Liver (tissue), 9 donors: Measurements from ENCODE around the gene CARMIL1. TPM values are rescaled to one million over a fixed set of nuclear protein-coding genes. Genes with fewer than 3 reads are reported as not detected.

Source experiments
- DNase-seq: peaks from one replicate; pipeline ENCODE4 v3.0.0-alpha.2; 2017; ENCODE audit warnings: low spot score
- H3K27ac ChIP-seq, 2 donors: one replicate each; pipeline ENCODE4 v1.7.0; 2013; ENCODE audit warnings: inconsistent platforms in 2 of 2, low read length in 2 of 2, control low read depth in 1 of 2, low read depth in 1 of 2, mild to moderate bottlenecking in 1 of 2
- H3K27me3 ChIP-seq, 4 donors: one replicate each; pipeline versions ENCODE4 v1.6.1 to v1.7.0; 2013; ENCODE audit warnings: low read length in 3 of 4, inconsistent platforms in 1 of 4, mild to moderate bottlenecking in 1 of 4, moderate library complexity in 1 of 4; ENCODE audit not compliant: control insufficient read depth in 4 of 4, insufficient read depth in 4 of 4
- H3K36me3 ChIP-seq, 4 donors: one replicate each; pipeline versions ENCODE4 v1.6.1 to v1.7.0; 2013; ENCODE audit warnings: low read length in 3 of 4, mild to moderate bottlenecking in 3 of 4, low read depth in 1 of 4, moderate library complexity in 1 of 4; ENCODE audit not compliant: control insufficient read depth in 4 of 4, insufficient read depth in 3 of 4
- H3K4me1 ChIP-seq, 4 donors: one replicate each; pipeline versions ENCODE4 v1.6.1 to v1.7.0; 2013; ENCODE audit warnings: low read length in 3 of 4, mild to moderate bottlenecking in 3 of 4, moderate library complexity in 1 of 4; ENCODE audit not compliant: control insufficient read depth in 4 of 4, insufficient read depth in 4 of 4
- H3K4me3 ChIP-seq, 3 donors: one replicate each; pipeline versions ENCODE4 v1.6.1 to v1.7.0; 2013; ENCODE audit warnings: low read length in 3 of 3, control low read depth in 1 of 3, low read depth in 1 of 3, mild to moderate bottlenecking in 1 of 3
- H3K9ac ChIP-seq, 2 donors: one replicate each; pipeline ENCODE4 v1.7.0; 2013; ENCODE audit warnings: low read length in 2 of 2, mild to moderate bottlenecking in 2 of 2, moderate library complexity in 2 of 2, control low read depth in 1 of 2, low read depth in 1 of 2
- H3K9me3 ChIP-seq, 4 donors: one replicate each; pipeline versions ENCODE4 v1.6.1 to v1.7.0; 2013; ENCODE audit warnings: low read length in 3 of 4; ENCODE audit not compliant: control insufficient read depth in 4 of 4
- EGR1 ChIP-seq, 2 donors: IDR thresholded peaks; 2 replicates each; pipeline ENCODE4 v1.6.1; 2016 to 2018; ENCODE audit warnings: antibody characterized with exemption in 2 of 2, low read depth in 2 of 2
- FOXA1 ChIP-seq: IDR thresholded peaks from 2 replicates; pipeline ENCODE4 v1.6.1; 2016; ENCODE audit warnings: antibody characterized with exemption
- FOXA2 ChIP-seq: IDR thresholded peaks from 2 replicates; pipeline ENCODE4 v1.6.1; 2016; ENCODE audit warnings: antibody characterized with exemption
- GABPA ChIP-seq, 2 donors: IDR thresholded peaks in 1 of 2; conservative IDR thresholded peaks in 1 of 2; 2 replicates each; pipeline ENCODE4 v1.6.1; 2016; ENCODE audit warnings: antibody characterized with exemption in 2 of 2, mild to moderate bottlenecking in 1 of 2, moderate library complexity in 1 of 2
- HNF4A ChIP-seq, 2 donors: conservative IDR thresholded peaks; 2 replicates each; pipeline ENCODE4 v1.6.1; 2016; ENCODE audit warnings: antibody characterized with exemption in 2 of 2, mild to moderate bottlenecking in 2 of 2
- HNF4G ChIP-seq: IDR thresholded peaks from 2 replicates; pipeline ENCODE4 v1.6.1; 2016; ENCODE audit warnings: antibody characterized with exemption
- JUND ChIP-seq, 2 donors: IDR thresholded peaks; 2 replicates each; pipeline ENCODE4 v1.6.1; 2016; ENCODE audit warnings: antibody characterized with exemption in 2 of 2
- NR2F2 ChIP-seq: IDR thresholded peaks from 2 replicates; pipeline ENCODE4 v1.6.1; 2016; ENCODE audit warnings: antibody characterized with exemption
- RAD21 ChIP-seq, 2 donors: IDR thresholded peaks; 2 replicates each; pipeline ENCODE4 v1.6.1; 2016; ENCODE audit warnings: antibody characterized with exemption in 2 of 2, mild to moderate bottlenecking in 2 of 2
- SP1 ChIP-seq: IDR thresholded peaks from 2 replicates; pipeline ENCODE4 v1.6.1; 2018; ENCODE audit warnings: antibody characterized with exemption, mild to moderate bottlenecking
- YY1 ChIP-seq: IDR thresholded peaks from 2 replicates; pipeline ENCODE4 v1.6.1; 2016; ENCODE audit warnings: antibody characterized with exemption, mild to moderate bottlenecking
- WGBS: extraction: QIAGEN DNeasy Blood & Tissue Kit; methylation state at CpG from one replicate; pipeline ENCODE4 v1.1.7; 2013; 5-methylcytosine and 5-hydroxymethylcytosine counted together
- polyA plus RNA-seq, 2 donors: library from polyadenylated mRNA; stranded (reverse) in 1 of 2; unstranded in 1 of 2; fragments of 200-250 nt in 1 of 2; fragments of >200 nt in 1 of 2; fragmentation: Nextera tagmentation in 1 of 2; extraction: Ambion mirVana in 1 of 2; gene quantifications; one replicate each; pipeline versions ENCODE4 v1.2.1 to v1.2.3, GENCODE V29; 2013 to 2015
- total RNA-seq, 2 donors: library from RNA; depleted of rRNA; stranded (reverse); fragments of >200 nt; gene quantifications; one replicate each; pipeline ENCODE4 v1.2.3, GENCODE V29; 2014
- TF ChIP-seq, protein P1 (sequence below): IDR thresholded peaks from 2 replicates; pipeline ENCODE4 v1.6.1; 2016; ENCODE audit warnings: antibody characterized with exemption
- TF ChIP-seq, protein P2 (sequence below): IDR thresholded peaks from 2 replicates; pipeline ENCODE4 v1.6.1; 2016; ENCODE audit warnings: antibody characterized with exemption
- TF ChIP-seq, protein P3 (sequence below): fragments of 150-350 bp; IDR thresholded peaks from 2 replicates; pipeline ENCODE4 v1.5.1; 2017; ENCODE audit warnings: improper control_type of control experiment, low read depth, low read length; ENCODE audit not compliant: missing input control
- TF ChIP-seq, protein P4 (sequence below): IDR thresholded peaks from 2 replicates; pipeline ENCODE4 v1.6.1; 2016; ENCODE audit warnings: antibody characterized with exemption, mild to moderate bottlenecking
- donor health status: healthy.
- donor health status: healthy.
- donor health status: healthy.
- donor health status: healthy.
- donor health status: healthy.

CARMIL1 gene
- total and polyA plus RNA-seq, 4 donors = 1.4 to 9.5 (median 3.5) TPM

DNA sequence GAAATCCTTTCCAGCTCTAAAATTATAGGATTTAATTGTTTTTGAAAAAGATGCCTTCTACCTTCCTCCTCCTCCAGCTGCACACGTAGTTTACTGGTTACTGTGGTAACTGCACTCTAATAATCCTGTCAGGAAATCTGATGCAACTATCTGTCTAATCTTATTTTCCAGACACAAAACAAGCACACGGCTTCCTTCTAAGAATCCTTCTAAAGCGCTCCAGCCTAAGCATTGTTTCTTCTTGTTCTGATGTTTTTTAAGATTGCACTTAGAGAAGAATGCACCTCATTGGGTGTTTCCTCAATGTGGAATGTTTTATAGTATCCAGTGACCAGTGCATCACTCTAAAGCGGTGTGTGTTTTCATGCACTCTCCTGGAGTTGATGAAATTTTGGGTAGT lies 63.6 kb downstream of the CARMIL1 start:
- Histone ChIP-seq H3K4me3 (no peak overlapping the region), H3K9me3 (no peaks in the 10 kb centered on the region), H3K27ac (no peak overlapping the region), H3K36me3 (no peaks in the 10 kb centered on the region), H3K9ac (no peak overlapping the region), H3K27me3 (no peaks in the 10 kb centered on the region), H3K4me1 (no peaks in the 10 kb centered on the region)
- whole genome bisulfite sequencing = 72% methylated on average over 4 of the region's 4 CpGs
- no peak for DNase-seq
- TF ChIP-seq HNF4A (conservative IDR thresholded peaks at IDR 0.05) = no peak
- no peak for TF ChIP-seq FOXA1
- TF ChIP-seq, protein P1, sequence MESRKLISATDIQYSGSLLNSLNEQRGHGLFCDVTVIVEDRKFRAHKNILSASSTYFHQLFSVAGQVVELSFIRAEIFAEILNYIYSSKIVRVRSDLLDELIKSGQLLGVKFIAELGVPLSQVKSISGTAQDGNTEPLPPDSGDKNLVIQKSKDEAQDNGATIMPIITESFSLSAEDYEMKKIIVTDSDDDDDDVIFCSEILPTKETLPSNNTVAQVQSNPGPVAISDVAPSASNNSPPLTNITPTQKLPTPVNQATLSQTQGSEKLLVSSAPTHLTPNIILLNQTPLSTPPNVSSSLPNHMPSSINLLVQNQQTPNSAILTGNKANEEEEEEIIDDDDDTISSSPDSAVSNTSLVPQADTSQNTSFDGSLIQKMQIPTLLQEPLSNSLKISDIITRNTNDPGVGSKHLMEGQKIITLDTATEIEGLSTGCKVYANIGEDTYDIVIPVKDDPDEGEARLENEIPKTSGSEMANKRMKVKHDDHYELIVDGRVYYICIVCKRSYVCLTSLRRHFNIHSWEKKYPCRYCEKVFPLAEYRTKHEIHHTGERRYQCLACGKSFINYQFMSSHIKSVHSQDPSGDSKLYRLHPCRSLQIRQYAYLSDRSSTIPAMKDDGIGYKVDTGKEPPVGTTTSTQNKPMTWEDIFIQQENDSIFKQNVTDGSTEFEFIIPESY = no peak
- no peak for TF ChIP-seq GABPA (IDR thresholded peaks at IDR 0.05 in 1 of 2, conservative IDR thresholded peaks at IDR 0.05 in 1 of 2)

DNA sequence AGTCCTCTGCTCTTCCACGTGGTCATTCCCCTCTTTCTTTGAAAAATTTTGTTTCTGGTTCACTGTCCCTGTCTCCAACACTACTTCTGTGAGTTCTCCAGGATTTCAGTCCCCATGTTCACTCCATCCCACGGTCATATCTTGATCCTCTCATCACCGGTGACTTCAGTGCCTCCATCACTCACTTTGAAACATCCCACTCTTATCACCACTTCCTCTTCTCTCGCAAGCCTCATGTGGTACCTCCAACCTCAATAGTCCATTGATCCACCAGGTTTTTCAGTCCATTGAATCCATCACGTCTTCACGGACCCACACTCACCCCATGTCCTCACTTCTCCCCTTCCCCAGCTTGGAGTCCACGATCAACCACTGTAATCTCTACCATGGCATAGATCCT lies 64.8 kb downstream of the CARMIL1 start:
- no peaks in the 10 kb centered on the region for H3K4me1 ChIP-seq
- TF ChIP-seq HNF4A (conservative IDR thresholded peaks at IDR 0.05) (no peak), GABPA (IDR thresholded peaks at IDR 0.05 in 1 of 2, conservative IDR thresholded peaks at IDR 0.05 in 1 of 2) (no peak), JUND (IDR thresholded peaks at IDR 0.05) (no peak), YY1 (no peak), NR2F2 (no peak)
- TF ChIP-seq, protein P2, sequence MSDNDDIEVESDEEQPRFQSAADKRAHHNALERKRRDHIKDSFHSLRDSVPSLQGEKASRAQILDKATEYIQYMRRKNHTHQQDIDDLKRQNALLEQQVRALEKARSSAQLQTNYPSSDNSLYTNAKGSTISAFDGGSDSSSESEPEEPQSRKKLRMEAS = no peak
- TF ChIP-seq, protein P1 = no peak
- H3K27ac ChIP-seq = no peak overlapping the region
- DNase-seq = no peak
- H3K36me3 ChIP-seq = no peaks in the 10 kb centered on the region
- H3K27me3 ChIP-seq = no peaks in the 10 kb centered on the region
- H3K9ac ChIP-seq = no peak overlapping the region
- H3K9me3 ChIP-seq = no peaks in the 10 kb centered on the region
- WGBS = 91% methylated on average over 7 of the region's 7 CpGs
- no peak overlapping the region for H3K4me3 ChIP-seq

DNA sequence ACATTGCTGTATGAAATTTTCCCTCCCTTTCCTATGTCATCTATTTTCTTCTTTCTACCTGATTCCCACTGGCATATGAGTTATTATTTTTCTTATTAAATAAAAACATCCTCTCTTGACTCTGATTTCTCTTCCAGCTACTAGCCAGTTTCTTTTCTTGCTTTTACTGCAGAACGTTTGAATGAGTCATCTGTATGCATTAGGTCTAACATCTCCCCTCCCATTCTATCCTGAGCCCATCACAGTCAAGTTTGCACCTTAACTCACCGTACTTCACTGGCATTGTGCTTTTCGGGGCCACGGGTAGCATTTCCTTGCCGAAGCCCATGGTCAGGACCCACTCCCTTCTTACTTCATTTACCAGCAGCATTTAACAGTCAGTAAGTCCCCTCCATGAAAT lies 65.7 kb downstream of the CARMIL1 start:
- no peak for DNase-seq
- WGBS = 91% methylated on average over 5 of the region's 5 CpGs
- Histone ChIP-seq H3K27ac (no peak overlapping the region), H3K36me3 (no peaks in the 10 kb centered on the region), H3K4me3 (no peak overlapping the region), H3K9me3 (no peaks in the 10 kb centered on the region), H3K27me3 (no peaks in the 10 kb centered on the region), H3K9ac (no peak overlapping the region), H3K4me1 (no peaks in the 10 kb centered on the region)
- TF ChIP-seq YY1 (no peak), HNF4A (conservative IDR thresholded peaks at IDR 0.05) (no peak), EGR1 (IDR thresholded peaks at IDR 0.05; ENCODE audit: low read depth in 2 of 2) (no peak), NR2F2 (no peak), HNF4G (no peak), FOXA2 (no peak), SP1 (no peak), RAD21 (IDR thresholded peaks at IDR 0.05) (no peak)
- TF ChIP-seq, protein P3, sequence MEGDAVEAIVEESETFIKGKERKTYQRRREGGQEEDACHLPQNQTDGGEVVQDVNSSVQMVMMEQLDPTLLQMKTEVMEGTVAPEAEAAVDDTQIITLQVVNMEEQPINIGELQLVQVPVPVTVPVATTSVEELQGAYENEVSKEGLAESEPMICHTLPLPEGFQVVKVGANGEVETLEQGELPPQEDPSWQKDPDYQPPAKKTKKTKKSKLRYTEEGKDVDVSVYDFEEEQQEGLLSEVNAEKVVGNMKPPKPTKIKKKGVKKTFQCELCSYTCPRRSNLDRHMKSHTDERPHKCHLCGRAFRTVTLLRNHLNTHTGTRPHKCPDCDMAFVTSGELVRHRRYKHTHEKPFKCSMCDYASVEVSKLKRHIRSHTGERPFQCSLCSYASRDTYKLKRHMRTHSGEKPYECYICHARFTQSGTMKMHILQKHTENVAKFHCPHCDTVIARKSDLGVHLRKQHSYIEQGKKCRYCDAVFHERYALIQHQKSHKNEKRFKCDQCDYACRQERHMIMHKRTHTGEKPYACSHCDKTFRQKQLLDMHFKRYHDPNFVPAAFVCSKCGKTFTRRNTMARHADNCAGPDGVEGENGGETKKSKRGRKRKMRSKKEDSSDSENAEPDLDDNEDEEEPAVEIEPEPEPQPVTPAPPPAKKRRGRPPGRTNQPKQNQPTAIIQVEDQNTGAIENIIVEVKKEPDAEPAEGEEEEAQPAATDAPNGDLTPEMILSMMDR = no peak
- TF ChIP-seq, protein P2 = no peak
- TF ChIP-seq, protein P4, sequence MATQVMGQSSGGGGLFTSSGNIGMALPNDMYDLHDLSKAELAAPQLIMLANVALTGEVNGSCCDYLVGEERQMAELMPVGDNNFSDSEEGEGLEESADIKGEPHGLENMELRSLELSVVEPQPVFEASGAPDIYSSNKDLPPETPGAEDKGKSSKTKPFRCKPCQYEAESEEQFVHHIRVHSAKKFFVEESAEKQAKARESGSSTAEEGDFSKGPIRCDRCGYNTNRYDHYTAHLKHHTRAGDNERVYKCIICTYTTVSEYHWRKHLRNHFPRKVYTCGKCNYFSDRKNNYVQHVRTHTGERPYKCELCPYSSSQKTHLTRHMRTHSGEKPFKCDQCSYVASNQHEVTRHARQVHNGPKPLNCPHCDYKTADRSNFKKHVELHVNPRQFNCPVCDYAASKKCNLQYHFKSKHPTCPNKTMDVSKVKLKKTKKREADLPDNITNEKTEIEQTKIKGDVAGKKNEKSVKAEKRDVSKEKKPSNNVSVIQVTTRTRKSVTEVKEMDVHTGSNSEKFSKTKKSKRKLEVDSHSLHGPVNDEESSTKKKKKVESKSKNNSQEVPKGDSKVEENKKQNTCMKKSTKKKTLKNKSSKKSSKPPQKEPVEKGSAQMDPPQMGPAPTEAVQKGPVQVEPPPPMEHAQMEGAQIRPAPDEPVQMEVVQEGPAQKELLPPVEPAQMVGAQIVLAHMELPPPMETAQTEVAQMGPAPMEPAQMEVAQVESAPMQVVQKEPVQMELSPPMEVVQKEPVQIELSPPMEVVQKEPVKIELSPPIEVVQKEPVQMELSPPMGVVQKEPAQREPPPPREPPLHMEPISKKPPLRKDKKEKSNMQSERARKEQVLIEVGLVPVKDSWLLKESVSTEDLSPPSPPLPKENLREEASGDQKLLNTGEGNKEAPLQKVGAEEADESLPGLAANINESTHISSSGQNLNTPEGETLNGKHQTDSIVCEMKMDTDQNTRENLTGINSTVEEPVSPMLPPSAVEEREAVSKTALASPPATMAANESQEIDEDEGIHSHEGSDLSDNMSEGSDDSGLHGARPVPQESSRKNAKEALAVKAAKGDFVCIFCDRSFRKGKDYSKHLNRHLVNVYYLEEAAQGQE = no peak
